Common myeloid progenitor, CD34-positive (primary cell): ENCODE measurements around the gene CHRNB1.

ENCODE experiments used
- CTCF ChIA-PET: fragments of 350-600 bp; sonication (Branson Sonifier 250); formaldehyde crosslinking; loops from one replicate; lab custom pipeline; 2021; ENCODE audit warnings: antibody characterized with exemption; lab: Charles Lee
- POLR2A ChIA-PET: fragments of 350-600 bp; sonication (Branson Sonifier 250); formaldehyde crosslinking; loops from one replicate; lab custom pipeline; 2021; ENCODE audit warnings: antibody characterized with exemption; lab: Charles Lee
- DNase-seq, 3 donors: peaks; one replicate each; pipeline versions ENCODE4 v3.0.0 to v3.0.0-alpha.2; 2013
- H3K27ac ChIP-seq, 2 experiments: 1 replicate in 1 of 2; 2 replicates in 1 of 2; pipeline ENCODE4 v1.7.0; 2013; ENCODE audit warnings: inconsistent platforms in 2 of 2, low read length in 2 of 2, mild to moderate bottlenecking in 2 of 2, low read depth in 1 of 2, moderate library complexity in 1 of 2; ENCODE audit not compliant: severe bottlenecking in 2 of 2, insufficient read depth in 1 of 2, poor library complexity in 1 of 2
- H3K27me3 ChIP-seq, 5 experiments: replicated peaks in 2 of 5; 1 replicate in 3 of 5; 2 replicates in 2 of 5; pipeline versions ENCODE4 v1.6.1 to v1.7.0; 2013; ENCODE audit warnings: low read length in 4 of 5, mild to moderate bottlenecking in 2 of 5, moderate library complexity in 2 of 5, inconsistent platforms in 1 of 5; ENCODE audit not compliant: insufficient read depth in 5 of 5, control insufficient read depth in 4 of 5
- H3K36me3 ChIP-seq, 4 experiments: 1 replicate in 2 of 4; 2 replicates in 2 of 4; pipeline versions ENCODE4 v1.6.1 to v1.7.0; 2013; ENCODE audit warnings: low read length in 3 of 4, control low read depth in 1 of 4, mild to moderate bottlenecking in 1 of 4; ENCODE audit not compliant: control insufficient read depth in 4 of 4, insufficient read depth in 4 of 4
- H3K4me1 ChIP-seq, 4 experiments: 1 replicate in 3 of 4; 2 replicates in 1 of 4; pipeline versions ENCODE4 v1.6.1 to v1.7.1; 2013; ENCODE audit warnings: low read length in 3 of 4, mild to moderate bottlenecking in 3 of 4, control low read depth in 1 of 4, inconsistent platforms in 1 of 4, moderate library complexity in 1 of 4; ENCODE audit not compliant: control insufficient read depth in 4 of 4, insufficient read depth in 4 of 4; ENCODE audit errors: control extremely low read depth in 1 of 4
- H3K4me3 ChIP-seq, 7 experiments: 1 replicate in 4 of 7; 2 replicates in 3 of 7; pipeline versions ENCODE4 v1.5.1 to v1.7.0; 2013; ENCODE audit warnings: mild to moderate bottlenecking in 7 of 7, low read length in 6 of 7, moderate library complexity in 6 of 7, inconsistent platforms in 2 of 7, low read depth in 2 of 7, control low read depth in 1 of 7; ENCODE audit not compliant: insufficient read depth in 4 of 7, control insufficient read depth in 1 of 7; ENCODE audit errors: extremely low read depth in 1 of 7
- H3K9me3 ChIP-seq, 5 experiments: 1 replicate in 4 of 5; 2 replicates in 1 of 5; pipeline versions ENCODE4 v1.6.1 to v1.7.1; 2013; ENCODE audit warnings: low read length in 4 of 5, mild to moderate bottlenecking in 2 of 5, inconsistent platforms in 1 of 5, low read depth in 1 of 5, moderate library complexity in 1 of 5; ENCODE audit not compliant: control insufficient read depth in 4 of 5, insufficient read depth in 2 of 5; ENCODE audit errors: control extremely low read depth in 1 of 5
- WGBS: methylation state at CpG from one replicate; pipeline ENCODE4 v1.1.5; 2013; ENCODE audit not compliant: insufficient coverage; 5-methylcytosine and 5-hydroxymethylcytosine counted together

The CHRNB1 gene

GRCh38 chr17:7502987-7503386 lies 58.1 kb downstream of the CHRNB1 start:
- peaks cover 29 to 90% (median 73%) of the 10 kb centered on the region in 4 experiments for H3K36me3 ChIP-seq
- CTCF ChIA-PET = interaction anchor here (0.7 to 4.1 kb wide), 11 partner anchors 9 to 149 kb away, joined by 3 to 20 read pairs (median 4); partner anchors contain the start of genes SENP3, TMEM95 and TNFSF13
- H3K4me3 ChIP-seq = no peak overlapping the region
- H3K4me1 ChIP-seq = no peaks in the 10 kb centered on the region
- 96% methylated on average over 13 of the region's 14 CpGs for WGBS
- no peaks in the 10 kb centered on the region for H3K9me3 ChIP-seq
- H3K27ac ChIP-seq = no peak overlapping the region
- no peaks in the 10 kb centered on the region for H3K27me3 ChIP-seq
- peak in 1 of 3 donors; percentile 40 for DNase-seq
- POLR2A ChIA-PET = interaction anchor here (1.0 kb wide), 1 partner anchor 66 kb away, joined by 4 read pairs; no protein-coding TSS in a partner anchor

GRCh38 chr17:7503521-7503920 lies 58.7 kb downstream of the CHRNB1 start:
- no peaks in the 10 kb centered on the region for H3K27me3 ChIP-seq
- POLR2A ChIA-PET = interaction anchor here (0.7 kb wide), 1 partner anchor 190 kb away, joined by 6 read pairs; no protein-coding TSS in a partner anchor
- H3K36me3 ChIP-seq = peaks cover 25 to 90% (median 73%) of the 10 kb centered on the region in 4 experiments
- no peak for DNase-seq
- H3K27ac ChIP-seq = no peak overlapping the region
- H3K4me3 ChIP-seq = no peak overlapping the region
- 91% methylated on average over 8 of the region's 8 CpGs for WGBS
- no peaks in the 10 kb centered on the region for H3K4me1 ChIP-seq
- CTCF ChIA-PET = interaction anchor here (1.0 to 4.1 kb wide), 7 partner anchors 10 to 147 kb away, joined by 4 to 20 read pairs (median 5); partner anchors contain the start of genes SENP3 and TNFSF13
- H3K9me3 ChIP-seq = no peaks in the 10 kb centered on the region
